Sigmoid colon (tissue), 4 donors: ENCODE data around the gene FGD3.

Experiments used
- EP300 ChIP-seq, 4 donors: sonication (generic); formaldehyde crosslinking; IDR thresholded peaks; one replicate each; pipeline ENCODE4 v1.6.1; 2017; ENCODE audit warnings: antibody characterized with exemption in 4 of 4
- POLR2A ChIP-seq, 2 donors: fragments of 450-650 bp; IDR thresholded peaks; one replicate each; pipeline ENCODE4 v1.6.1; 2016; ENCODE audit warnings: antibody characterized with exemption in 2 of 2, mild to moderate bottlenecking in 2 of 2, moderate library complexity in 2 of 2
- TF ChIP-seq, protein P1 (sequence below), 4 experiments: fragments of 450-650 bp in 3 of 4; fragments of 200-600 bp in 1 of 4; IDR thresholded peaks; one replicate each; pipeline ENCODE4 v1.5.1; 2016 to 2019; ENCODE audit warnings: antibody characterized with exemption in 4 of 4, mild to moderate bottlenecking in 3 of 4, moderate library complexity in 2 of 4

DNA sequence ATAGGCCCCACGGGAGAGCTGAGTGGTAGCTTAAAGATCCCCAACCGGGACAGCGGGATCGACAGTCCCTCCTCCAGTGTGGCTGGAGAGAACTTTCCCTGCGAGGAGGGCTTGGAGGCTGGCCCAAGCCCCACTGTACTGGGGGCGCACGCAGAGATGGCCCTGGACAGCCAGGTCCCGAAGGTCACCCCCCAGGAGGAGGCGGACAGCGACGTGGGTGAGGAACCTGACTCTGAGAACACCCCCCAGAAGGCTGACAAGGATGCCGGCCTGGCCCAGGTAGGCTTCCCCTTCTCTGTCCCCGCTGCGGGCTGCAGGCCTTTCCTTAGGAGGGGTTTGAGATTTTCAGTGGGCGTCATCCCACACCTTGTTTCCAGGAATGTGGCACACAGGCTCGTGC, 29.1 kb downstream of the FGD3 start:
- TF ChIP-seq, protein P1, sequence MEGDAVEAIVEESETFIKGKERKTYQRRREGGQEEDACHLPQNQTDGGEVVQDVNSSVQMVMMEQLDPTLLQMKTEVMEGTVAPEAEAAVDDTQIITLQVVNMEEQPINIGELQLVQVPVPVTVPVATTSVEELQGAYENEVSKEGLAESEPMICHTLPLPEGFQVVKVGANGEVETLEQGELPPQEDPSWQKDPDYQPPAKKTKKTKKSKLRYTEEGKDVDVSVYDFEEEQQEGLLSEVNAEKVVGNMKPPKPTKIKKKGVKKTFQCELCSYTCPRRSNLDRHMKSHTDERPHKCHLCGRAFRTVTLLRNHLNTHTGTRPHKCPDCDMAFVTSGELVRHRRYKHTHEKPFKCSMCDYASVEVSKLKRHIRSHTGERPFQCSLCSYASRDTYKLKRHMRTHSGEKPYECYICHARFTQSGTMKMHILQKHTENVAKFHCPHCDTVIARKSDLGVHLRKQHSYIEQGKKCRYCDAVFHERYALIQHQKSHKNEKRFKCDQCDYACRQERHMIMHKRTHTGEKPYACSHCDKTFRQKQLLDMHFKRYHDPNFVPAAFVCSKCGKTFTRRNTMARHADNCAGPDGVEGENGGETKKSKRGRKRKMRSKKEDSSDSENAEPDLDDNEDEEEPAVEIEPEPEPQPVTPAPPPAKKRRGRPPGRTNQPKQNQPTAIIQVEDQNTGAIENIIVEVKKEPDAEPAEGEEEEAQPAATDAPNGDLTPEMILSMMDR (IDR thresholded peaks at IDR 0.05) = no peak
- TF ChIP-seq EP300 (IDR thresholded peaks at IDR 0.05) = no peak
- no peak for TF ChIP-seq POLR2A (IDR thresholded peaks at IDR 0.05)
